Activated naive CD8-positive, alpha-beta T cell treated with anti-CD3 and anti-CD28 coated beads for 36 hours (primary cell): ENCODE measurements around the gene ACAA2. TPM values are rescaled to one million over a fixed set of nuclear protein-coding genes. Genes with fewer than 3 reads are reported as not detected.

Experiments used
- DNase-seq: peaks from one replicate; pipeline ENCODE4 v3.0.0; 2021
- H3K27ac Mint-ChIP-seq: one replicate; pipeline ENCODE4 v1.8.0; 2022; ENCODE audit warnings: mild to moderate bottlenecking, moderate library complexity, mixed read lengths
- H3K27me3 Mint-ChIP-seq: one replicate; pipeline ENCODE4 v1.8.0; 2022; ENCODE audit warnings: mild to moderate bottlenecking, mixed read lengths
- H3K36me3 Mint-ChIP-seq: one replicate; pipeline ENCODE4 v1.8.0; 2021; ENCODE audit warnings: mild to moderate bottlenecking, mixed read lengths
- H3K4me1 Mint-ChIP-seq: one replicate; pipeline ENCODE4 v1.8.0; 2021; ENCODE audit warnings: mixed read lengths
- H3K4me3 Mint-ChIP-seq: one replicate; pipeline ENCODE4 v1.8.0; 2022; ENCODE audit warnings: mild to moderate bottlenecking, moderate library complexity, mixed read lengths
- H3K9me3 Mint-ChIP-seq: one replicate; pipeline ENCODE4 v1.8.0; 2022; ENCODE audit warnings: mixed read lengths
- total RNA-seq, 2 experiments: library from RNA; stranded (reverse); gene quantifications; one replicate each; pipeline ENCODE4 v1.2.3, GENCODE V29; 2021

The ACAA2 gene
- total RNA-seq, 2 experiments from 2014 or later, result 76.3 to 80.3 TPM

GRCh38 chr18:49769047-49769728, 44.1 kb downstream of the ACAA2 start:
- Mint-ChIP-seq H3K27me3 (no peaks in the 10 kb centered on the region), H3K4me1 (no peaks in the 10 kb centered on the region), H3K27ac (no peak overlapping the region), H3K9me3 (peaks cover 5% of the 10 kb centered on the region), H3K36me3 (no peaks in the 10 kb centered on the region), H3K4me3 (no peak overlapping the region)
- DNase-seq, result no peak

- no peaks in the 10 kb centered on the region for H3K9me3 Mint-ChIP-seq
- no peak overlapping the region for H3K4me3 Mint-ChIP-seq
- H3K4me1 Mint-ChIP-seq, result no peaks in the 10 kb centered on the region
- no peaks in the 10 kb centered on the region for H3K36me3 Mint-ChIP-seq
- H3K27ac Mint-ChIP-seq, result no peak overlapping the region
- DNase-seq, result no peak
- H3K27me3 Mint-ChIP-seq, result no peaks in the 10 kb centered on the region
These were observed 45.3 kb downstream of the ACAA2 start for GRCh38 chr18:49768051-49768391.

- no peak overlapping the region for H3K27ac Mint-ChIP-seq
- no peaks in the 10 kb centered on the region for H3K4me1 Mint-ChIP-seq
- H3K4me3 Mint-ChIP-seq, result no peak overlapping the region
- no peaks in the 10 kb centered on the region for H3K9me3 Mint-ChIP-seq
- H3K27me3 Mint-ChIP-seq, result no peaks in the 10 kb centered on the region
- no peaks in the 10 kb centered on the region for H3K36me3 Mint-ChIP-seq
- DNase-seq, result no peak
These were observed 46.0 kb downstream of the ACAA2 start for GRCh38 chr18:49767111-49768050.

DNA sequence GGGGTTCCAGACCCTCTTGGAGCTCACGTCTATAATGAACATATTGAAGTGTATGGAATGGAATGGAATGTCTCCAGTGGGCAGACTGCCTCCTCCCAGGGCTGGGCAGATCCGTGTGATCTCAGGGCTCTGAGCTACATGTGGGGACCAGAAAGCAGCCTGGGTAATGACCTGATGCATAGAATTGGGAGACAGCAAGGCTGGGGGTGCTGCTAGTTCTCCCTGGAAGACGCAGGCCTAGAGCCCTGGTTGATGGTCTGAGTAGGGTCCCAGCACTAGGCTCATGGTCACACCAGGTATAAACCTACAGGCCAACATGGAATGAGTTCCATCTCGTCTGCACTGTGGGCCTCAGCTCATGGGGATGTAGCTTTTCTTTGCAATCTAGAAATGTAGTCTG, 46.7 kb downstream of the ACAA2 start:
- no peaks in the 10 kb centered on the region for H3K36me3 Mint-ChIP-seq

GRCh38 chr18:49764032-49764431, 49.3 kb downstream of the ACAA2 start:
- Mint-ChIP-seq H3K9me3 (no peaks in the 10 kb centered on the region), H3K27me3 (no peaks in the 10 kb centered on the region), H3K36me3 (no peaks in the 10 kb centered on the region), H3K4me3 (no peak overlapping the region), H3K27ac (no peak overlapping the region), H3K4me1 (no peaks in the 10 kb centered on the region)
- no peak for DNase-seq

More for the DNA sequence above, 46.7 kb downstream of the ACAA2 start:
- Mint-ChIP-seq H3K27me3 (no peaks in the 10 kb centered on the region), H3K4me3 (no peak overlapping the region), H3K27ac (no peak overlapping the region), H3K9me3 (no peaks in the 10 kb centered on the region), H3K4me1 (no peaks in the 10 kb centered on the region)
- DNase-seq, result no peak

GRCh38 chr18:49763590-49763989, 49.7 kb downstream of the ACAA2 start:
- no peak overlapping the region for H3K27ac Mint-ChIP-seq
- no peak for DNase-seq
- no peaks in the 10 kb centered on the region for H3K27me3 Mint-ChIP-seq
- no peaks in the 10 kb centered on the region for H3K9me3 Mint-ChIP-seq
- no peaks in the 10 kb centered on the region for H3K36me3 Mint-ChIP-seq
- H3K4me3 Mint-ChIP-seq, result no peak overlapping the region
- no peaks in the 10 kb centered on the region for H3K4me1 Mint-ChIP-seq

DNA sequence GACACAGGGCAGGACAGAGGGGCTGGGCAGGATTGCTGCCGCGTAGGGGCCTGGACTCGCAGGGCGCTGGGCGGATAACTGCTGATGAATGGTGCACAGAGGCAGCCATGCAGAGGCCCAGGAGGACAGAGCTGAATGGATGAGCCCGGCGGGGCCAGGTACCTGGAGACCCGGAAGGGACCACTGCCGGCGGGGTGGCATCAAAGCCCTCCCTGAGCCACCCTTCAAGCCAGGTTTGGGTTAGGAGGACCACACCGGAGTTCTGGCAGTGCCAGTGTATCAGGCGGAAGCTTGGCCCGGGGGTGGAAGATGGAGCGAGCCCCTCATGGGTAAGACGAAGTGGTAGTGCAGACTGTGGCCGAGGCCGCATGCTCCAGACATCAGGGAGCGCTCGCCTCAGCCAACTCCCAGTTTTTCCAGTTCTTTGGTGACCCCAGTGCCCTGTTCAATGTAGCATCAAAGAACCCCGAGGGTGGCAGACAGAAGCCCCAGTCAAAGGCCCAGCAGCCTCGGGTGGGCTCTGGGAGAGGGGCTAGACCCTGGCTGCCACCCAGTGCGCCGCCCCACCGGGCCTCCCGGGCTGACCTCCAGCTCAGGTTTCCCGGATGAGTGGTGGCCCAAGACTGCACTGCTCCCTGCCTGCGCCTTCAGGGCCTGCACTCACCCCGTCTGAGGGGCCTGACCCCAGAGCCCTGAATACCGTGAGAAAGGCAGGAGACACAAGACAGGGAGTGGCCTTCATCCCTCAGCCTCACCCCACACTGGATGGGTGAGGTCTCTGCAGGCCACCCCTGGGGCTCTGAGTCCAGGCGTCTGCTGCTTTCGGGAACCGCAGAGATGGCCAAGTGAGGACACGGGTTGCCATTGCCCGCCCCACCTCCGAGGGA, 50.9 kb downstream of the ACAA2 start:
- Mint-ChIP-seq H3K4me1 (no peaks in the 10 kb centered on the region), H3K36me3 (no peaks in the 10 kb centered on the region), H3K4me3 (no peak overlapping the region), H3K9me3 (no peaks in the 10 kb centered on the region), H3K27ac (no peak overlapping the region), H3K27me3 (peaks cover 4% of the 10 kb centered on the region)
- DNase-seq, result no peak

- Mint-ChIP-seq H3K4me3 (no peak overlapping the region), H3K36me3 (no peaks in the 10 kb centered on the region), H3K9me3 (no peaks in the 10 kb centered on the region), H3K27me3 (peaks cover 4% of the 10 kb centered on the region), H3K27ac (no peak overlapping the region), H3K4me1 (no peaks in the 10 kb centered on the region)
- DNase-seq, result no peak
These were observed 51.6 kb downstream of the ACAA2 start for GRCh38 chr18:49761771-49762170.

- no peak overlapping the region for H3K27ac Mint-ChIP-seq
- no peak for DNase-seq
- no peaks in the 10 kb centered on the region for H3K9me3 Mint-ChIP-seq
- peaks cover 4% of the 10 kb centered on the region for H3K27me3 Mint-ChIP-seq
- H3K4me1 Mint-ChIP-seq, result no peaks in the 10 kb centered on the region
- H3K4me3 Mint-ChIP-seq, result no peak overlapping the region
- H3K36me3 Mint-ChIP-seq, result no peaks in the 10 kb centered on the region
These were observed 55.1 kb downstream of the ACAA2 start for GRCh38 chr18:49758263-49758610.

GRCh38 chr18:49757513-49758262, 55.6 kb downstream of the ACAA2 start:
- peaks cover 4% of the 10 kb centered on the region for H3K4me1 Mint-ChIP-seq
- H3K4me3 Mint-ChIP-seq, result no peak overlapping the region
- no peaks in the 10 kb centered on the region for H3K9me3 Mint-ChIP-seq
- H3K27me3 Mint-ChIP-seq, result peaks cover 4% of the 10 kb centered on the region
- no peak for DNase-seq
- no peak overlapping the region for H3K27ac Mint-ChIP-seq
- H3K36me3 Mint-ChIP-seq, result no peaks in the 10 kb centered on the region

- Mint-ChIP-seq H3K9me3 (no peaks in the 10 kb centered on the region), H3K27ac (no peak overlapping the region), H3K36me3 (no peaks in the 10 kb centered on the region), H3K27me3 (peaks cover 4% of the 10 kb centered on the region), H3K4me3 (no peak overlapping the region), H3K4me1 (peaks cover 9% of the 10 kb centered on the region)
- no peak for DNase-seq
These were observed 56.5 kb downstream of the ACAA2 start for GRCh38 chr18:49756671-49757362.

- Mint-ChIP-seq H3K27ac (no peak overlapping the region), H3K36me3 (no peaks in the 10 kb centered on the region), H3K4me3 (no peak overlapping the region), H3K4me1 (peaks cover 14% of the 10 kb centered on the region), H3K9me3 (no peaks in the 10 kb centered on the region), H3K27me3 (peaks cover 4% of the 10 kb centered on the region)
- no peak for DNase-seq
These were observed 57.2 kb downstream of the ACAA2 start for GRCh38 chr18:49756135-49756534.

DNA sequence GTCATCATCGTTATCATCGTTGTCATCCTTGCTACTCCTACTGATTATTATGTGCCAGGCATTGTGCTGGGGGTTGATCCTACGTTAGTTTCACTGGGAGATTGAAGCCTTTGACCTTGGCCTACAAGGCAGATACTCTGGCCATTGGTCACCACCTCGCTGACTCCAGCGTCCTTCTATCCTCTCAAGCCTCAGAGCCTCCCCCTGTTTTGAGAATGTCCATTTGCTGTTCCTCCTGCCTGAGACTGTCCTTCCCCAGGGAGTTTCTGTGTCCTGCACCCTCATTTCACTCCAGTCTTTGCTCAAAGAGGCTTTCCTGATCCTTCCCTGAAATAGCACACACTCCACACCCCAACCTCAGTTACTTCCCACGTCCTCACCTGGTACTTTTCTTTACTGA, 57.8 kb downstream of the ACAA2 start:
- no peaks in the 10 kb centered on the region for H3K36me3 Mint-ChIP-seq
- no peak overlapping the region for H3K27ac Mint-ChIP-seq
- peaks cover 16% of the 10 kb centered on the region for H3K4me1 Mint-ChIP-seq
- no peaks in the 10 kb centered on the region for H3K9me3 Mint-ChIP-seq
- no peak for DNase-seq
- H3K4me3 Mint-ChIP-seq, result no peak overlapping the region
- H3K27me3 Mint-ChIP-seq, result peaks cover 4% of the 10 kb centered on the region

- peaks cover 16% of the 10 kb centered on the region for H3K4me1 Mint-ChIP-seq
- no peaks in the 10 kb centered on the region for H3K36me3 Mint-ChIP-seq
- H3K27ac Mint-ChIP-seq, result no peak overlapping the region
- H3K9me3 Mint-ChIP-seq, result no peaks in the 10 kb centered on the region
- DNase-seq, result no peak
- peaks cover 4% of the 10 kb centered on the region for H3K27me3 Mint-ChIP-seq
- H3K4me3 Mint-ChIP-seq, result no peak overlapping the region
These were observed 58.5 kb downstream of the ACAA2 start for GRCh38 chr18:49754866-49755265.
